ENCODE data around the gene GPR63. TPM values are rescaled to one million over a fixed set of nuclear protein-coding genes. Genes with fewer than 3 reads are reported as not detected.

Gene GPR63
- total RNA-seq, 1 experiment from 2014 or later = 5.9 TPM

GRCh38 chr6:96795481-96795880 is 41.8 kb downstream of the GPR63 start:
- H4K8ac ChIP-seq (replicated peaks; ENCODE audit: insufficient read length, low read depth, low read length) = no peak overlapping the region
- no peak overlapping the region for H3K56ac ChIP-seq (ENCODE audit: insufficient read length, low read depth, low read length)
- no peak overlapping the region for H3K27ac ChIP-seq (ENCODE audit: insufficient read length, low read depth, low read length)
- H2BK120ac ChIP-seq (ENCODE audit: low read depth, low read length, poor library complexity, severe bottlenecking) = no peak overlapping the region
- no peaks in the 10 kb centered on the region for H3K9me3 Mint-ChIP-seq
- no peak overlapping the region for H3T11ph ChIP-seq (ENCODE audit: low read length)
- H2BK15ac ChIP-seq (ENCODE audit: low read depth, low read length) = no peak overlapping the region
- no peak overlapping the region for H3K14ac ChIP-seq (ENCODE audit: insufficient read depth, low read length)
- no peak overlapping the region for H2AFZ ChIP-seq (ENCODE audit: low read length)
- H2BK5ac ChIP-seq (ENCODE audit: insufficient read length, low read length) = no peak overlapping the region
- H3K36me3 Mint-ChIP-seq (ENCODE audit: insufficient read depth in 1 of 3, low read depth in 3 of 3) = peaks cover 10 to 21% (median 20%) of the 10 kb centered on the region in 3 experiments
- no peak overlapping the region for H2AK5ac ChIP-seq (ENCODE audit: insufficient read length, low read length)
- no peak for TF ChIP-seq CTCF (conservative IDR thresholded peaks at IDR 0.05)
- H3K9me3 ChIP-seq (ENCODE audit: control insufficient read depth, low read depth, low read length) = no peaks in the 10 kb centered on the region
- DNase-seq = no peak
- no peaks in the 10 kb centered on the region for H3K27me3 Mint-ChIP-seq (ENCODE audit: low read depth)
- no peak overlapping the region for H3K23ac ChIP-seq (ENCODE audit: insufficient read length, low read depth, low read length)
- H3K4me2 ChIP-seq (ENCODE audit: insufficient read depth, insufficient read length, low read length) = no peak overlapping the region
- H3K79me1 ChIP-seq (ENCODE audit: insufficient read depth, low read depth, low read length, poor library complexity, severe bottlenecking) = no peaks in the 10 kb centered on the region
- no peak overlapping the region for H4K91ac ChIP-seq (ENCODE audit: insufficient read length, low read depth, low read length)
- H3K4me1 ChIP-seq (ENCODE audit: insufficient read depth, low read length) = no peaks in the 10 kb centered on the region
- H4K5ac ChIP-seq (ENCODE audit: insufficient read length, low read depth, low read length) = no peak overlapping the region
- no peak overlapping the region for H3K9ac ChIP-seq (ENCODE audit: extremely low read depth, insufficient read length, low read length)
- H3K4ac ChIP-seq (ENCODE audit: low read depth, low read length) = no peak overlapping the region
- WGBS (ENCODE audit: extremely low coverage, insufficient read length, low lambda C conversion rate) = no CpG with 5 or more reads among the region's 2 CpGs
- H3K18ac ChIP-seq (ENCODE audit: insufficient read length, low read depth, low read length) = no peak overlapping the region
- no peak overlapping the region for H2BK20ac ChIP-seq (ENCODE audit: low read depth, low read length, poor library complexity, severe bottlenecking)
- no peak overlapping the region for H3K4me3 Mint-ChIP-seq
- H4K20me1 ChIP-seq (ENCODE audit: control insufficient read depth, insufficient read depth, insufficient read length) = no peaks in the 10 kb centered on the region
- H2BK12ac ChIP-seq (ENCODE audit: insufficient read length, low read depth, low read length) = no peak overlapping the region
- H3K4me1 Mint-ChIP-seq = 0 out of 4 replicates have a peak, but pooled peaks cover 0 to 8% of the 10 kb centered on the region in 2 experiments
- H3K79me2 ChIP-seq (ENCODE audit: insufficient read depth, low read length) = no peaks in the 10 kb centered on the region
- peak overlapping the region in 1 of 3 experiments; percentile 20; a peak in 4 of 7 replicates for H3K27ac Mint-ChIP-seq
- H3K27me3 ChIP-seq (ENCODE audit: insufficient read depth, low read length) = no peaks in the 10 kb centered on the region
- H3K23me2 ChIP-seq (ENCODE audit: insufficient read length, low read depth, low read length, poor library complexity, severe bottlenecking) = no peaks in the 10 kb centered on the region
